ENCODE measurements around the gene TRMT1.
A peak's percentile ranks its signal among the peaks of the same experiment; 100 is the strongest.

Gene TRMT1

DNA sequence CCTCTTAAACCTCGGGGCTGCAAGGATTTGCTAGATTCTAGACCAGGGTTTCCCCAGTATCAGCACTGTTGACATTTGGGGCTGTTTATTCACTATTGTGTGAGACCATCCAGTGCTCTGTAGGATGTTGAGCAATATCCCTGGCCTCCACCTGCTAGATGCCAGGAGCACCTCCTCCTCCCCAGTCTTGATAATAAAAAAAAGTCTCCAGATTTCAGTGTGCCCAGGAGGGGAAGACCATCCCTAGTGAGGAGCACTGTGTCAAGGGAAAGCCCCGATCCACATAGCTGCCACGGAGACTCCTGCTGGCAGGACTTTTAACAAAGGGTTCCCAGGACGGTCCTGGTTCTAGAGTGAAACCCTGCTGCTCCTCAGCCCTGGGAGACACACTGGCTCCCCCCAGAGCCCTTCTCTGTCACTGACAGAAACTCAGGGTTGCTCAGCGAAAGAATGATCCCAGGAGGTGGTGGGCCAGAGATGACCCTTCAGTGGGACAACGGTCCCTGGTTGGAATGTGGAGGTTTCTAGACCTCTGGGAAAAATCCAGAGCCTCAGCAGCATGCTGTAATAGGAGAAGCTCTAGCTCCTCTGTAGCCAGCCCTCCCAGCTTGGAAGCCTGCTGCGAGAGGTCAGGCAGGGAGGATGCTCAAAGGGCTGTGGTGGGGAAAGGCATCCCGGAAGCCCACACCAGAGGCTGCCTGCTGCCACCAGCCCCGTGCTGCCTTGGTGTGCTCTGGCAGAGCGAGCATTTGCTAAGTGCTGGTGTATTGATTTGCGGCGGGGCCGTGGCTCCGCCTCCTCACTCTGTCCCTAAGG is 34.1 kb downstream of the TRMT1 start:
- H3K4me3 Mint-ChIP-seq = no peak overlapping the region
- H3K9me3 Mint-ChIP-seq = no peaks in the 10 kb centered on the region
- ATAC-seq (replicated peaks) (no peak), DNase-seq (no peak)
- no peaks in the 10 kb centered on the region for H3K4me1 Mint-ChIP-seq (ENCODE audit: low read depth in 2 of 2)
- peaks cover 0 to 43% of the 10 kb centered on the region in 2 donors for H3K27me3 Mint-ChIP-seq
- H3K27ac Mint-ChIP-seq = no peak overlapping the region
- H3K36me3 Mint-ChIP-seq (ENCODE audit: insufficient read depth) = peaks cover 4% of the 10 kb centered on the region

DNA sequence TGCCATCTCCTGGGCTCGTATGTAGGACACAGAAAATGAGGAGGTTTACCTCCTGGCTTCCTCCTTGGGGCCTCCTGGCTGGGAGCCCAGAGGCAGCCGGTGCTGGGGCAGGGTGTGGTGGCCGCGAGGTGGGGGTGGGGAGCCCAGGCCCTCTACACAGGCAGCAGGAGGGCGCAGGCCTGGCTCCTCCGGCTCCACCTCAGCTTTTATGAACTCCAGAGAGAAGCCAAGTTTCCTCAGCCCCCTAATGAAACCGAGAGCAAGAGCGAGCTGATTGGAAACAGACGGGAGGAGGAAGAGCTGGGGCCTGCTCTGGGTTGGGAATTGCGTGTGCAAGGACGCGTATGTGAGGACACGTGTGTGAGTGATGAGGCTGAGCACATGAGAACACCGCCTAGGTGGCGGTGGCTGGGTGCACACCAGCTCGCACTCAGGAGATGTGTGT is 37.0 kb downstream of the TRMT1 start:
- no peak for ATAC-seq (replicated peaks)
- peak overlapping the region in 1 of 2 donors; percentile 46 for H3K27ac Mint-ChIP-seq
- no peaks in the 10 kb centered on the region for H3K9me3 Mint-ChIP-seq
- H3K36me3 Mint-ChIP-seq (ENCODE audit: insufficient read depth) = peaks cover 4% of the 10 kb centered on the region
- H3K4me1 Mint-ChIP-seq (ENCODE audit: low read depth in 2 of 2) = no peaks in the 10 kb centered on the region
- DNase-seq = no peak
- peaks cover 0 to 47% of the 10 kb centered on the region in 2 donors for H3K27me3 Mint-ChIP-seq
- no peak overlapping the region for H3K4me3 Mint-ChIP-seq

- no peaks in the 10 kb centered on the region for H3K4me1 Mint-ChIP-seq (ENCODE audit: low read depth in 2 of 2)
- peaks cover under 1% of the 10 kb centered on the region for H3K36me3 Mint-ChIP-seq (ENCODE audit: insufficient read depth)
- ATAC-seq (replicated peaks) (no peak), DNase-seq (no peak)
- peaks cover 0 to 45% of the 10 kb centered on the region in 2 donors for H3K27me3 Mint-ChIP-seq
- peak overlapping the region in 1 of 2 donors; percentile 46 for H3K27ac Mint-ChIP-seq
- no peaks in the 10 kb centered on the region for H3K9me3 Mint-ChIP-seq
- no peak overlapping the region for H3K4me3 Mint-ChIP-seq
Measured at GRCh38 chr19:13078897-13079541, 37.5 kb downstream of the TRMT1 start.

GRCh38 chr19:13078381-13078780 is 38.2 kb downstream of the TRMT1 start:
- Mint-ChIP-seq H3K36me3 (ENCODE audit: insufficient read depth) (no peaks in the 10 kb centered on the region), H3K27ac (peak overlapping the region in 1 of 2 donors; percentile 48), H3K9me3 (no peaks in the 10 kb centered on the region), H3K4me1 (ENCODE audit: low read depth in 2 of 2) (no peaks in the 10 kb centered on the region), H3K27me3 (peaks cover 0 to 47% of the 10 kb centered on the region in 2 donors), H3K4me3 (no peak overlapping the region)
- DNase-seq (no peak), ATAC-seq (replicated peaks) (no peak)

GRCh38 chr19:13077240-13077639 is 39.3 kb downstream of the TRMT1 start:
- Mint-ChIP-seq H3K27ac (no peak overlapping the region), H3K9me3 (no peaks in the 10 kb centered on the region), H3K4me1 (ENCODE audit: low read depth in 2 of 2) (no peaks in the 10 kb centered on the region), H3K27me3 (peaks cover 0 to 53% of the 10 kb centered on the region in 2 donors), H3K4me3 (no peak overlapping the region), H3K36me3 (ENCODE audit: insufficient read depth) (no peaks in the 10 kb centered on the region)
- no peak for ATAC-seq (replicated peaks)
- DNase-seq = no peak

DNA sequence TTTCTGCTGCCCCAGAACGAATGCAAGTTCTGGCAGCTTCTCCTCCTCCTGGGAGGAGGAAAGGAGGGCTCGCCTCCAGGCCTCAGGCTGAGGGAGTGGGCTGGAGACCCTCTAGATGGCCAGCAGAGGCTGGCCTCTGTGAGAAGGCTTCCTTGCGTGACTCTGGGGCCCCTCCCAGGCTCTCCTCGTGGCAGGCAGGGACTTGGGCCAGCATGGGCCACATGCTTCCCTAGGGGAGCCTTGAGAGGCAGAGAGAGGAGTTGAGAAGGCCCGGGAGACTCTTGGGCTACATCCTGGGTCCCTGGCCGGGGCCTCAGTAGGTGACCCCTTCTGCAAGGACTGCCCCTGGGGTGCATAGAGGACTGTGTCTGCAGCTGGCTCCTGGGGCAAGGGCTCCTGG is 39.8 kb downstream of the TRMT1 start:
- DNase-seq = no peak
- H3K36me3 Mint-ChIP-seq (ENCODE audit: insufficient read depth) = no peaks in the 10 kb centered on the region
- H3K4me3 Mint-ChIP-seq = no peak overlapping the region
- no peaks in the 10 kb centered on the region for H3K4me1 Mint-ChIP-seq (ENCODE audit: low read depth in 2 of 2)
- H3K27ac Mint-ChIP-seq = no peak overlapping the region
- no peak for ATAC-seq (replicated peaks)
- peaks cover 0 to 54% of the 10 kb centered on the region in 2 donors for H3K27me3 Mint-ChIP-seq
- H3K9me3 Mint-ChIP-seq = no peaks in the 10 kb centered on the region

DNA sequence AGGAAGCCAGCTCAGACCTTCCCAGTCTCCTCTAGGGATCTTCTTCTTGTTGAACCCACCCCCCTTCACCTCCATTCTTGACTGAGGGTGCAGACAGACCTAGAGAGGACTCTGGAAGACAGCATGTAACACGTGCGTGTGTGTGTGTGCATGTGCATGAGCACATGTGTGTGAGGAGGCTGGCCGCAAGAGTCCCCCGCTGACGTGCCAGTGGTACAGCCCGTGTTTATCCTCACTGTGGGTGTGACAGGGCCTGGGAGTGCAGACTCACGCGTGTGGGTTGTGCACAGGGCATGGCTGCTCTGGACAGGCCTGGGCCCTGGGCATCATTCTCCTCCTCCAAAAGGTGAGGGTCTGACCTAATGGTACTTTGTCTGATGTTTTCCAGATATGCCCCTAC is 40.2 kb downstream of the TRMT1 start:
- DNase-seq = no peak
- Mint-ChIP-seq H3K27ac (peak overlapping the region in 1 of 2 donors; percentile 13), H3K36me3 (ENCODE audit: insufficient read depth) (no peaks in the 10 kb centered on the region), H3K4me1 (ENCODE audit: low read depth in 2 of 2) (no peaks in the 10 kb centered on the region), H3K27me3 (peaks cover 0 to 50% of the 10 kb centered on the region in 2 donors), H3K9me3 (no peaks in the 10 kb centered on the region), H3K4me3 (no peak overlapping the region)
- ATAC-seq (replicated peaks) = no peak

GRCh38 chr19:13074378-13074777 is 42.2 kb downstream of the TRMT1 start:
- H3K4me1 Mint-ChIP-seq (ENCODE audit: low read depth in 2 of 2) = no peaks in the 10 kb centered on the region
- no peaks in the 10 kb centered on the region for H3K9me3 Mint-ChIP-seq
- DNase-seq = no peak
- no peak overlapping the region for H3K27ac Mint-ChIP-seq
- no peak for ATAC-seq (replicated peaks)
- no peaks in the 10 kb centered on the region for H3K36me3 Mint-ChIP-seq (ENCODE audit: insufficient read depth)
- peaks cover 1 to 70% of the 10 kb centered on the region in 2 donors for H3K27me3 Mint-ChIP-seq
- H3K4me3 Mint-ChIP-seq = no peak overlapping the region

DNA sequence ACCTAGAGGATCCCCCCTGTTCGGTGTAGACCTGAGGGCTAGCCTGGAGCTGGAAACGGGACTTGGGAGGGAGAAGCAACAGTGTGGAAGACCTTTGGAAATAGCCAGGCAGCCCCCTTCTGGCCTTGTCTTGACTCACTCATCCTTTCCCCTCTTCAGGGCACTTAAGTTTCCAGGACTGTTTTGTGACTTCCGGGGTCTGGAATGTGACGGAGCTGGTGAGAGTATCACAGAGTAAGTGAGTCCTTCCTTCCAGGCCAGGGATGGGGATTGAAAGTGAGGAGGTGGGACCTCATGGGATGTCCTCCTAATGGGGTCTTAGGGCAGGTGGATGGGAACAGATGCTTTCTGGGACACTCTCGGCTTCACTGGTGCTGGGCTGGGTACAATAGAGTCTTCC is 43.3 kb downstream of the TRMT1 start:
- no peaks in the 10 kb centered on the region for H3K9me3 Mint-ChIP-seq
- H3K4me3 Mint-ChIP-seq = no peak overlapping the region
- H3K27ac Mint-ChIP-seq = no peak overlapping the region
- peaks cover 10 to 78% of the 10 kb centered on the region in 2 donors for H3K27me3 Mint-ChIP-seq
- DNase-seq (no peak), ATAC-seq (replicated peaks) (no peak)
- no peaks in the 10 kb centered on the region for H3K36me3 Mint-ChIP-seq (ENCODE audit: insufficient read depth)
- H3K4me1 Mint-ChIP-seq (ENCODE audit: low read depth in 2 of 2) = no peaks in the 10 kb centered on the region

- no peak for ATAC-seq (replicated peaks)
- Mint-ChIP-seq H3K27ac (no peak overlapping the region), H3K9me3 (no peaks in the 10 kb centered on the region), H3K4me1 (ENCODE audit: low read depth in 2 of 2) (no peaks in the 10 kb centered on the region), H3K4me3 (no peak overlapping the region), H3K36me3 (ENCODE audit: insufficient read depth) (no peaks in the 10 kb centered on the region), H3K27me3 (peaks cover 10 to 75% of the 10 kb centered on the region in 2 donors)
- no peak for DNase-seq
Measured at GRCh38 chr19:13072188-13072908, 44.2 kb downstream of the TRMT1 start.

DNA sequence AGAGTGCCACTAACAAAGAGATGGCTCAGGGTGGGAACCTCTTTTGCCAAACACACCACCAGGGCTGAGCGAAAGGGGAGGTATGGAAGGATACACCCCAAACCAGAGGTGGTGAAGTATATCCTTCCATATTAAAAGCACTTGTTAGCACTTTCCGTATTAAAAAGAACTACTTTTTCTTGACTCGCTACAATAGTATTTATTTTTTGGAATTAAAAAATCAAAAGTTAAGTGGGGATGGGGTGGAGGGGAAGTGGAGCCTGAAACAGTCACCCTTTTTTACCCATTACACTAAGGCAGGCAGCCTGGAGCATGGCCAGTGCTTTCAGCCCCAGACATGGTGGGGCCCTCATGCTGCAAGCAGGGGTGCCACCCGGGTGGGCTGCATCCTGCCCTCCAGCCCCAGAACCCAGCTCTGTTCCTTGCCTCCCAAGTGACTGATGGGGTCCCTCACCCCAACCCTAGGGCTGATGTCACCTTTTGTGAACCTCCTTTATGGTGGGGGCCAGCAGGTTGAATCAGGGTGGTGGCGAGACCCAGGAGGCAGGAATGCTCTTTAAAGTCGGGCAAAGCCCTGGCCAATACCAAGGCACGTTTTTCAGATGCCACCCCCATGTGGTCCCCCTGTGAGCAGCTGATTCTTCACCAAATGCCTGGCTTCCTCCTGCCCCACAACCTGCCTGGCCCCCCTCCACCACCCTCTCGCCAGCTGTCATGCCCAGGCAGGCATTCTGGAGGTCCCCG is 44.9 kb downstream of the TRMT1 start:
- no peak overlapping the region for H3K27ac Mint-ChIP-seq
- H3K27me3 Mint-ChIP-seq = peaks cover 10 to 71% of the 10 kb centered on the region in 2 donors
- no peaks in the 10 kb centered on the region for H3K9me3 Mint-ChIP-seq
- ATAC-seq (replicated peaks) (no peak), DNase-seq (no peak)
- no peak overlapping the region for H3K4me3 Mint-ChIP-seq
- H3K36me3 Mint-ChIP-seq (ENCODE audit: insufficient read depth) = no peaks in the 10 kb centered on the region
- H3K4me1 Mint-ChIP-seq (ENCODE audit: low read depth in 2 of 2) = no peaks in the 10 kb centered on the region

DNA sequence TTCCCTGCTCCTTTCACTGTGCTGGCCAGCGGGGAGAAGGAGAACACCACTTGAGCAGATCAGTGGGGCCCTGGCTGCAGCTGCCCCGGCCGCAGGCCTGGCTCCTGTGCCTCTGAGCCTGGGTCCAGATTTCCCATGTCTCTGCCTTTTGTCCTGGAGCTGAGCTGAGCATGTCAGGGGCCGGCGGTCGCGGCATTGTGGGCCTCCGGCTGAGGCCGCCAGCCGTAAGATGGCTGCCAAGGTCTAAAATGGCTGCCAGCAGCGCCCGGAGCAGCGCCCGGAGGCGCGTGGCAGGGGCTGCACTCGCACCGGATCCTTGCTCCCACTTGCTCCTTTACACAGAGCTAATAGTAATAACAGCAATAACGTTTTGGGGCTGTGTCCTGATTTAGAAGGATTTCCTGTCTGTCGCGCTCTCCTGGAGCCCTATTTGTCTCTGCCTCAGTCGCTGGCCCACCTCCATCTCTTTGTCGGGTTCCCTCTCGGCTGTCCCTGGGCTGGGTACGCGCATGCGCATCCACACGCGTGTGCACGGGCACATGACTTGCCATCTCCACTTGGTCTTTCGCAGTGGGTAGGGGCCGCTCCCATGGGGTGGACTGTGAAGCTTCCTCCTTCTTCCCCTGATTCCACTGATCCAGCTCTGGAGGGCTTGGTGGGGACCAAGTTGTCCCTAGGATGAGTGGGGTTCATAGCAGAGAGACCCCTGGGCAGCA is 46.0 kb downstream of the TRMT1 start:
- DNase-seq = no peak
- no peak for ATAC-seq (replicated peaks)
- H3K9me3 Mint-ChIP-seq = no peaks in the 10 kb centered on the region
- peak overlapping the region in 1 of 2 donors; percentile 23 for H3K27ac Mint-ChIP-seq
- no peaks in the 10 kb centered on the region for H3K36me3 Mint-ChIP-seq (ENCODE audit: insufficient read depth)
- H3K27me3 Mint-ChIP-seq = peaks cover 10 to 69% of the 10 kb centered on the region in 2 donors
- H3K4me1 Mint-ChIP-seq (ENCODE audit: low read depth in 2 of 2) = no peaks in the 10 kb centered on the region
- H3K4me3 Mint-ChIP-seq = no peak overlapping the region

Data from effector memory CD8-positive, alpha-beta T cell (primary cell).